Endothelial cell of umbilical vein (primary cell): Measurements from ENCODE around the gene UGT1A7. TPM values are rescaled to one million over a fixed set of nuclear protein-coding genes. Genes with fewer than 3 reads are reported as not detected.

Source experiments
- BruUV-seq: library from RNA; stranded (reverse); fragments of 400-500 nt; replicated peaks from 2 replicates; lab custom pipeline; 2021; lab: Mats Ljungman, UMichigan
- CTCF ChIA-PET: fragments of 300-600, 350-600 bp; sonication (Branson Sonifier 250); formaldehyde crosslinking; loops from one replicate; lab custom pipeline; 2021; ENCODE audit warnings: antibody characterized with exemption, inconsistent platforms; lab: Charles Lee
- POLR2A ChIA-PET: fragments of 300-600, 350-600 bp; sonication (Branson Sonifier 250); formaldehyde crosslinking; loops from one replicate; lab custom pipeline; 2021; ENCODE audit warnings: antibody characterized with exemption, inconsistent platforms; lab: Charles Lee
- DNase-seq: peaks from one replicate; pipeline ENCODE4 v3.0.0-alpha.2; 2011; ENCODE audit warnings: low read depth, low spot score
- FAIRE-seq: peaks from 2 replicates; lab custom pipeline; 2011; peaks lifted over from hg19 to GRCh38; lab: Jason Lieb, UNC
- H2AFZ ChIP-seq: 2 replicates; pipeline ENCODE4 v1.6.0; 2012; ENCODE audit warnings: low read depth, low read length, control low read depth, inconsistent platforms
- H3K27ac ChIP-seq: 2 replicates; pipeline ENCODE4 v1.5.1; 2011; ENCODE audit warnings: low read depth, mild to moderate bottlenecking, control low read depth, low read length, moderate library complexity; ENCODE audit not compliant: insufficient read depth
- H3K27me3 ChIP-seq, 2 experiments: 2 replicates each; pipeline versions ENCODE4 v1.6.0 to v1.6.1; 2011; ENCODE audit warnings: low read length in 2 of 2, mixed read lengths in 1 of 2; ENCODE audit not compliant: control insufficient read depth in 2 of 2, insufficient read depth in 2 of 2
- H3K36me3 ChIP-seq, 2 experiments: 2 replicates in 1 of 2; 3 replicates in 1 of 2; pipeline ENCODE4 v1.5.1; 2011; ENCODE audit warnings: low read length in 2 of 2, mild to moderate bottlenecking in 1 of 2, moderate library complexity in 1 of 2; ENCODE audit not compliant: control insufficient read depth in 2 of 2, insufficient read depth in 2 of 2; ENCODE audit errors: extremely low read depth in 1 of 2
- H3K4me1 ChIP-seq: 3 replicates; pipeline ENCODE4 v1.5.1; 2011; ENCODE audit warnings: mild to moderate bottlenecking, low read length; ENCODE audit not compliant: control insufficient read depth, insufficient read depth; ENCODE audit errors: extremely low read depth
- H3K4me2 ChIP-seq: 2 replicates; pipeline ENCODE4 v1.6.1; 2011; ENCODE audit warnings: low read length, control low read depth, mixed read lengths; ENCODE audit not compliant: insufficient read depth
- H3K4me3 ChIP-seq, 3 experiments: fragments of 200-600 bp in 1 of 3; sonication (generic), shearing (Covaris generic) in 1 of 3; replicated peaks in 1 of 3; 2 replicates each; pipeline ENCODE4 v1.5.1; 2011 to 2016; ENCODE audit warnings: control low read depth in 3 of 3, low read length in 3 of 3, mild to moderate bottlenecking in 2 of 3, inconsistent platforms in 1 of 3, low read depth in 1 of 3, moderate library complexity in 1 of 3; ENCODE audit not compliant: insufficient read depth in 1 of 3
- H3K79me2 ChIP-seq: 2 replicates; pipeline ENCODE4 v1.6.0; 2012; ENCODE audit warnings: low read length, inconsistent platforms; ENCODE audit not compliant: control insufficient read depth, insufficient read depth
- H3K9ac ChIP-seq: replicated peaks from 2 replicates; pipeline ENCODE3; 2011; ENCODE audit warnings: low read length, control low read depth; ENCODE audit not compliant: insufficient read depth; ENCODE audit errors: extremely low read depth
- H3K9me1 ChIP-seq: replicated peaks from 3 replicates; pipeline ENCODE4 v1.6.0; 2011; ENCODE audit warnings: mild to moderate bottlenecking, low read length; ENCODE audit not compliant: control insufficient read depth, insufficient read depth; ENCODE audit errors: extremely low read depth
- H3K9me3 ChIP-seq: replicated peaks from 2 replicates; pipeline ENCODE4 v1.5.1; 2012; ENCODE audit warnings: low read length, inconsistent platforms; ENCODE audit not compliant: control insufficient read depth, insufficient read depth
- H4K20me1 ChIP-seq: replicated peaks from 2 replicates; pipeline ENCODE3; 2011; ENCODE audit warnings: mild to moderate bottlenecking, low read length; ENCODE audit not compliant: control insufficient read depth, insufficient read depth; ENCODE audit errors: extremely low read depth
- CTCF ChIP-seq, 2 donors: IDR thresholded peaks; 1 replicate in 1 of 2; 2 replicates in 1 of 2; pipeline ENCODE4 v1.5.1; 2011; ENCODE audit warnings: low read length in 2 of 2, mild to moderate bottlenecking in 2 of 2, moderate library complexity in 2 of 2, control low read depth in 1 of 2, inconsistent platforms in 1 of 2, low read depth in 1 of 2; ENCODE audit not compliant: insufficient read depth in 1 of 2; ENCODE audit errors: extremely low read depth in 1 of 2
- EZH2 ChIP-seq: IDR thresholded peaks from 2 replicates; pipeline ENCODE4 v1.6.1; 2012; ENCODE audit warnings: borderline replicate concordance, low read depth, mild to moderate bottlenecking, moderate library complexity, low read length, inconsistent platforms; ENCODE audit not compliant: severe bottlenecking
- FOS ChIP-seq: IDR thresholded peaks from 2 replicates; pipeline ENCODE4 v1.6.1; 2011; ENCODE audit warnings: mild to moderate bottlenecking, low read length, moderate library complexity, borderline replicate concordance; ENCODE audit not compliant: insufficient read depth
- GATA2 ChIP-seq: IDR thresholded peaks from 2 replicates; pipeline ENCODE4 v1.7.0; 2011; ENCODE audit warnings: low read depth, mild to moderate bottlenecking, moderate library complexity, mixed read lengths, low read length; ENCODE audit not compliant: insufficient read length, insufficient read depth
- JUN ChIP-seq: IDR thresholded peaks from 2 replicates; pipeline ENCODE4 v1.6.1; 2011; ENCODE audit warnings: borderline replicate concordance, low read depth; ENCODE audit not compliant: insufficient read length, insufficient read depth
- MYC ChIP-seq: IDR thresholded peaks from one replicate; pipeline ENCODE4 v1.6.1; 2011; ENCODE audit warnings: mild to moderate bottlenecking, low read depth, low read length
- POLR2A ChIP-seq: IDR thresholded peaks from 2 replicates; pipeline ENCODE4 v1.6.1; 2012; ENCODE audit warnings: low read depth, mild to moderate bottlenecking, control low read depth, low read length
- POLR2AphosphoS5 ChIP-seq: IDR thresholded peaks from 2 replicates; pipeline ENCODE4 v1.6.1; 2012; ENCODE audit warnings: low read depth, mild to moderate bottlenecking, control low read depth, low read length, moderate library complexity; ENCODE audit not compliant: insufficient read depth
- dilution Hi-C: fragments of 300-500 bp; cut with MboI; formaldehyde crosslinking; loops from one replicate; pipeline ENCODE4 v1.15.0; 2019; ENCODE audit warnings: low sequenced_read_pairs; ENCODE audit not compliant: extremely low pct_ligation_motif_present
- intact Hi-C: fragments of 100-400 bp; cut with micrococcal nuclease; formaldehyde crosslinking; loops from one replicate; pipeline ENCODE4 v1.10.0; 2022
- polyA plus RNA-seq, 4 experiments: library from polyadenylated mRNA; depleted of rRNA in 3 of 4; stranded (reverse) in 3 of 4; unstranded in 1 of 4; fragments of >200 nt; gene quantifications; 2 replicates each; pipeline versions ENCODE4 v1.2.1 to v1.2.3, GENCODE V29; 2011 to 2012; ENCODE audit warnings: missing spikeins in 1 of 4
- total RNA-seq: library from RNA; stranded (reverse); gene quantifications from 2 replicates; pipeline ENCODE4 v1.2.3, GENCODE V29; 2021
- TF ChIP-seq, protein P1 (sequence below): IDR thresholded peaks from 2 replicates; pipeline ENCODE4 v1.6.1; 2011; ENCODE audit not compliant: insufficient read depth, insufficient read length

Gene UGT1A7
- total and polyA plus RNA-seq, 2 donors (not counting 3 experiments of a cell fraction or from before 2014, with no cell fraction given) = not detected

DNA sequence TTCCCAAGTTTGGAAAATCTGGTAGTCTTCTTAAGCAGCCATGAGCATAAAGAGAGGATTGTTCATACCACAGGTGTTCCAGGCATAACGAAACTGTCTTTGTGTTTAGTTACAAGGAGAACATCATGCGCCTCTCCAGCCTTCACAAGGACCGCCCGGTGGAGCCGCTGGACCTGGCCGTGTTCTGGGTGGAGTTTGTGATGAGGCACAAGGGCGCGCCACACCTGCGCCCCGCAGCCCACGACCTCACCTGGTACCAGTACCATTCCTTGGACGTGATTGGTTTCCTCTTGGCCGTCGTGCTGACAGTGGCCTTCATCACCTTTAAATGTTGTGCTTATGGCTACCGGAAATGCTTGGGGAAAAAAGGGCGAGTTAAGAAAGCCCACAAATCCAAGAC, 90.5 kb downstream of the UGT1A7 start:
- DNase-seq (no peak), FAIRE-seq (no peak)
- H3K36me3 ChIP-seq = no peaks in the 10 kb centered on the region
- no peaks in the 10 kb centered on the region for H3K4me1 ChIP-seq
- ChIA-PET POLR2A (no interaction called here), CTCF (no interaction called here)
- dilution Hi-C loops = no loop called here
- H3K4me3 ChIP-seq = no peak overlapping the region
- H3K4me2 ChIP-seq = no peak overlapping the region
- H3K9me3 ChIP-seq = no peaks in the 10 kb centered on the region
- H3K79me2 ChIP-seq = no peaks in the 10 kb centered on the region
- no peak overlapping the region for H3K27ac ChIP-seq
- no peak overlapping the region for H2AFZ ChIP-seq
- no peaks in the 10 kb centered on the region for H3K9me1 ChIP-seq
- BruUV-seq = no TSS peak
- H4K20me1 ChIP-seq = no peaks in the 10 kb centered on the region
- TF ChIP-seq POLR2A (no peak), EZH2 (no peak), JUN (no peak), FOS (no peak), MYC (no peak), POLR2AphosphoS5 (no peak), CTCF (IDR thresholded peaks at IDR 0.05; ENCODE audit: extremely low read depth in 1 of 2, insufficient read depth in 1 of 2, low read depth in 1 of 2, low read length in 2 of 2) (no peak), GATA2 (no peak)
- TF ChIP-seq, protein P1, sequence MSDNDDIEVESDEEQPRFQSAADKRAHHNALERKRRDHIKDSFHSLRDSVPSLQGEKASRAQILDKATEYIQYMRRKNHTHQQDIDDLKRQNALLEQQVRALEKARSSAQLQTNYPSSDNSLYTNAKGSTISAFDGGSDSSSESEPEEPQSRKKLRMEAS = no peak
- intact Hi-C loops = loop anchor here (2.0 kb wide), 1 partner anchor 323 kb away; no protein-coding TSS in a partner anchor
- H3K27me3 ChIP-seq = no peaks in the 10 kb centered on the region
- no peak overlapping the region for H3K9ac ChIP-seq
